Stimulated activated CD4-positive, alpha-beta T cell treated with anti-CD3 and anti-CD28 coated beads, TNF-alpha, amount 100 ng/mL, for 24 hours (primary cell): ENCODE results near the gene FGD2.

ENCODE experiments used
- DNase-seq, 3 experiments: peaks; one replicate each; pipeline ENCODE4 v3.0.0-alpha.2; 2020; ENCODE audit warnings: low read depth in 3 of 3

FGD2 gene

GRCh38 chr6:36970892-36971842 lies 34.3 kb upstream of the FGD2 start:
- no peak for DNase-seq

GRCh38 chr6:36971921-36972673 lies 33.4 kb upstream of the FGD2 start:
- DNase-seq: no peak

GRCh38 chr6:36973190-36973589 lies 32.3 kb upstream of the FGD2 start:
- no peak for DNase-seq

GRCh38 chr6:36973647-36974046 lies 31.8 kb upstream of the FGD2 start:
- DNase-seq: no peak

- no peak for DNase-seq
These were observed 30.0 kb upstream of the FGD2 start for GRCh38 chr6:36975231-36976006.

GRCh38 chr6:36976007-36976264 lies 29.5 kb upstream of the FGD2 start:
- DNase-seq: no peak

- DNase-seq: no peak
These were observed 28.9 kb upstream of the FGD2 start for GRCh38 chr6:36976509-36976908.

GRCh38 chr6:36976931-36977330 lies 28.5 kb upstream of the FGD2 start:
- DNase-seq: no peak

- no peak for DNase-seq
These were observed 27.9 kb upstream of the FGD2 start for GRCh38 chr6:36977470-36977941.

GRCh38 chr6:36978421-36979346 lies 26.8 kb upstream of the FGD2 start:
- DNase-seq: no peak

GRCh38 chr6:36979347-36979742 lies 26.1 kb upstream of the FGD2 start:
- no peak for DNase-seq

GRCh38 chr6:36980129-36980528 lies 25.3 kb upstream of the FGD2 start:
- DNase-seq: no peak

GRCh38 chr6:36980876-36981619 lies 24.4 kb upstream of the FGD2 start:
- DNase-seq: no peak

- DNase-seq: no peak
These were observed 21.9 kb upstream of the FGD2 start for GRCh38 chr6:36983538-36983937.

GRCh38 chr6:36984581-36985416 lies 20.7 kb upstream of the FGD2 start:
- DNase-seq: peak; percentile 17 to 60 (median 35)

GRCh38 chr6:36985417-36985807 lies 20.0 kb upstream of the FGD2 start:
- no peak for DNase-seq

- DNase-seq: peak; percentile 72 to 84 (median 75)
These were observed 19.4 kb upstream of the FGD2 start, which contains the start of gene MTCH1 for GRCh38 chr6:36985808-36986703. MTCH1 (minus strand) TSS chr6:36986196; CDS start chr6:36986173, 23 bp downstream.

- DNase-seq: no peak
These were observed 18.8 kb upstream of the FGD2 start for GRCh38 chr6:36986704-36987047.
